H1 (cell line): Measurements from ENCODE around the gene ITGA8. TPM values are rescaled to one million over a fixed set of nuclear protein-coding genes. Genes with fewer than 3 reads are reported as not detected.

ENCODE experiments used
- CTCF ChIA-PET: fragments of 300-600 bp; sonication (Branson Sonifier 250); formaldehyde crosslinking; loops from one replicate; lab custom pipeline; 2021; ENCODE audit not compliant: partially characterized antibody; lab: Charles Lee
- POLR2A ChIA-PET: fragments of 300-600 bp; sonication (Branson Sonifier 250); formaldehyde crosslinking; loops from one replicate; lab custom pipeline; 2021; ENCODE audit warnings: inconsistent platforms; ENCODE audit not compliant: partially characterized antibody; lab: Charles Lee
- DNase-seq, 2 experiments: peaks; one replicate each; pipeline versions ENCODE4 v3.0.0 to v3.0.0-alpha.2; 2010 to 2022; ENCODE audit warnings: low spot score in 2 of 2, low read depth in 1 of 2, mixed read lengths in 1 of 2
- FAIRE-seq: peaks from 2 replicates; lab custom pipeline; 2011; peaks lifted over from hg19 to GRCh38; lab: Jason Lieb, UNC
- H2AFZ ChIP-seq: 2 replicates; pipeline ENCODE4 v1.8.1; 2012; ENCODE audit warnings: low read length, inconsistent platforms
- H2AK5ac ChIP-seq: 2 replicates; pipeline ENCODE4 v1.6.1; 2013; ENCODE audit warnings: low read depth, low read length
- H2BK120ac ChIP-seq: replicated peaks from 2 replicates; pipeline ENCODE3; 2013; ENCODE audit warnings: low read depth, low read length, inconsistent platforms
- H2BK12ac ChIP-seq: 2 replicates; pipeline ENCODE4 v1.6.1; 2013; ENCODE audit warnings: low read depth, low read length
- H2BK15ac ChIP-seq: 2 replicates; pipeline ENCODE4 v1.6.1; 2013; ENCODE audit warnings: low read length
- H2BK20ac ChIP-seq: 2 replicates; pipeline ENCODE4 v1.6.1; 2013; ENCODE audit warnings: low read length
- H2BK5ac ChIP-seq: 2 replicates; pipeline ENCODE4 v1.6.1; 2013; ENCODE audit warnings: low read depth, low read length
- H3K14ac ChIP-seq: 2 replicates; pipeline ENCODE4 v1.6.1; 2013; ENCODE audit warnings: inconsistent platforms; ENCODE audit not compliant: insufficient read length
- H3K18ac ChIP-seq: 2 replicates; pipeline ENCODE4 v1.6.1; 2013; ENCODE audit warnings: low read length; ENCODE audit errors: extremely low read depth
- H3K23ac ChIP-seq: 2 replicates; pipeline ENCODE4 v1.6.1; 2013; ENCODE audit warnings: inconsistent platforms; ENCODE audit not compliant: insufficient read length
- H3K23me2 ChIP-seq: 2 replicates; pipeline ENCODE4 v1.6.1; 2013; ENCODE audit warnings: low read depth, low read length
- H3K27ac ChIP-seq: 2 replicates; pipeline ENCODE4 v1.6.1; 2011; ENCODE audit warnings: low read depth, low read length, inconsistent platforms
- H3K27me3 ChIP-seq, 4 experiments: replicated peaks in 1 of 4; 1 replicate in 1 of 4; 2 replicates in 3 of 4; pipeline versions ENCODE4 v1.6.1 to v1.8.1; 2011 to 2013; ENCODE audit warnings: low read length in 3 of 4, mild to moderate bottlenecking in 3 of 4, inconsistent platforms in 2 of 4, mixed read lengths in 2 of 4, moderate library complexity in 1 of 4; ENCODE audit not compliant: control insufficient read depth in 3 of 4, insufficient read depth in 3 of 4; ENCODE audit errors: extremely low read depth in 1 of 4
- H3K36me3 ChIP-seq, 4 experiments: 2 replicates each; pipeline versions ENCODE4 v1.6.1 to v1.8.1; 2011 to 2013; ENCODE audit warnings: mild to moderate bottlenecking in 4 of 4, low read length in 3 of 4, moderate library complexity in 2 of 4, control low read depth in 1 of 4, inconsistent platforms in 1 of 4; ENCODE audit not compliant: insufficient read depth in 4 of 4, control insufficient read depth in 2 of 4
- H3K4ac ChIP-seq: replicated peaks from 2 replicates; pipeline ENCODE3; 2013; ENCODE audit warnings: low read length, low read depth, mixed read lengths, inconsistent platforms; ENCODE audit not compliant: insufficient read length
- H3K4me1 ChIP-seq, 4 experiments: replicated peaks in 1 of 4; 1 replicate in 1 of 4; 2 replicates in 3 of 4; pipeline versions ENCODE4 v1.6.1 to v1.8.1; 2011 to 2013; ENCODE audit warnings: low read length in 3 of 4, inconsistent platforms in 2 of 4, mixed read lengths in 1 of 4; ENCODE audit not compliant: insufficient read depth in 4 of 4, control insufficient read depth in 3 of 4
- H3K4me2 ChIP-seq, 2 experiments: 2 replicates each; pipeline versions ENCODE4 v1.6.1 to v1.8.1; 2011 to 2013; ENCODE audit warnings: low read depth in 2 of 2, low read length in 2 of 2, control low read depth in 1 of 2, inconsistent platforms in 1 of 2, mild to moderate bottlenecking in 1 of 2; ENCODE audit not compliant: insufficient read depth in 1 of 2
- H3K4me3 ChIP-seq, 4 experiments: fragments of 200-600, 300-600 bp in 1 of 4; sonication (generic), shearing (Covaris generic), sonication (Bioruptor Twin) in 1 of 4; 2 replicates each; pipeline versions ENCODE4 v1.5.1 to v1.8.1; 2011 to 2016; ENCODE audit warnings: low read length in 4 of 4, low read depth in 3 of 4, control low read depth in 2 of 4, inconsistent platforms in 2 of 4, mild to moderate bottlenecking in 2 of 4, mixed read lengths in 1 of 4, moderate library complexity in 1 of 4; ENCODE audit not compliant: insufficient read depth in 2 of 4; ENCODE audit errors: extremely low read depth in 1 of 4
- H3K56ac ChIP-seq: replicated peaks from 2 replicates; pipeline ENCODE3; 2013; ENCODE audit warnings: low read depth, mild to moderate bottlenecking, mixed read lengths, low read length, inconsistent platforms; ENCODE audit not compliant: insufficient read length
- H3K79me1 ChIP-seq: 2 replicates; pipeline ENCODE4 v1.6.1; 2013; ENCODE audit warnings: low read depth, low read length, control low read depth
- H3K79me2 ChIP-seq, 2 experiments: 2 replicates each; pipeline versions ENCODE4 v1.6.1 to v1.8.1; 2012 to 2013; ENCODE audit warnings: low read length in 2 of 2, mild to moderate bottlenecking in 2 of 2, inconsistent platforms in 1 of 2; ENCODE audit not compliant: insufficient read depth in 2 of 2, control insufficient read depth in 1 of 2
- H3K9ac ChIP-seq, 4 experiments: replicated peaks in 1 of 4; 1 replicate in 1 of 4; 2 replicates in 3 of 4; pipeline versions ENCODE4 v1.6.1 to v1.8.1; 2011 to 2013; ENCODE audit warnings: low read depth in 3 of 4, low read length in 3 of 4, control low read depth in 2 of 4, mild to moderate bottlenecking in 2 of 4, moderate library complexity in 2 of 4, inconsistent platforms in 1 of 4; ENCODE audit errors: extremely low read depth in 1 of 4
- H3K9me3 ChIP-seq, 2 experiments: 2 replicates each; pipeline versions ENCODE4 v1.6.1 to v1.8.1; 2012 to 2013; ENCODE audit warnings: mild to moderate bottlenecking in 2 of 2, moderate library complexity in 2 of 2, control low read depth in 1 of 2, inconsistent platforms in 1 of 2, low read depth in 1 of 2, low read length in 1 of 2, mixed read lengths in 1 of 2; ENCODE audit not compliant: insufficient read depth in 2 of 2
- H4K20me1 ChIP-seq, 2 experiments: replicated peaks in 1 of 2; 2 replicates each; pipeline versions ENCODE3 to v1.8.1; 2011 to 2013; ENCODE audit warnings: inconsistent platforms in 2 of 2, low read length in 2 of 2, mild to moderate bottlenecking in 1 of 2; ENCODE audit not compliant: insufficient read depth in 2 of 2, control insufficient read depth in 1 of 2
- H4K5ac ChIP-seq: 2 replicates; pipeline ENCODE4 v1.6.1; 2013; ENCODE audit warnings: low read length, low read depth, mixed read lengths, inconsistent platforms; ENCODE audit not compliant: insufficient read length
- H4K8ac ChIP-seq: 2 replicates; pipeline ENCODE4 v1.8.0; 2013; ENCODE audit warnings: mild to moderate bottlenecking, moderate library complexity, low read length, inconsistent platforms; ENCODE audit not compliant: insufficient read depth; ENCODE audit errors: extremely low read depth
- H4K91ac ChIP-seq: replicated peaks from 2 replicates; pipeline ENCODE3; 2013; ENCODE audit warnings: low read length, mixed read lengths, inconsistent platforms; ENCODE audit not compliant: insufficient read length
- CHD1 ChIP-seq: IDR thresholded peaks from 2 replicates; pipeline ENCODE4 v1.6.1; 2012; ENCODE audit warnings: low read depth, low read length, improper control_type of control experiment
- WGBS, 2 experiments: shearing (Covaris generic) in 1 of 2; methylation state at CpG; one replicate each; pipeline versions ENCODE4 v1.1.6 to v1.1.7; 2013 to 2015; ENCODE audit warnings: low lambda C conversion rate in 2 of 2, mixed read lengths in 2 of 2, inconsistent platforms in 1 of 2, low coverage in 1 of 2, missing lambda C conversion rate in 1 of 2; ENCODE audit not compliant: insufficient replicate concordance in 2 of 2, insufficient coverage in 1 of 2, insufficient read length in 1 of 2; ENCODE audit errors: extremely low coverage in 1 of 2, missing lambda C conversion rate in 1 of 2; 5-methylcytosine and 5-hydroxymethylcytosine counted together
- polyA plus RNA-seq, 7 experiments: library from polyadenylated mRNA; depleted of rRNA in 3 of 7; stranded (reverse) in 5 of 7; unstranded in 2 of 7; fragments of >200 nt in 5 of 7; fragments of 200-250 nt in 2 of 7; gene quantifications; 1 replicate in 5 of 7; 2 replicates in 1 of 7; 4 replicates in 1 of 7; pipeline versions ENCODE4 v1.2.1 to v1.2.3, GENCODE V29; 2011 to 2013; ENCODE audit warnings: missing spikeins in 2 of 7, mixed read lengths in 2 of 7
- total RNA-seq: library from RNA; stranded (reverse); fragmentation: NEBNext Ultra II Directional; extraction: Animal tissue kit (Norgen Biotek cat#: 25700); gene quantifications from 2 replicates; pipeline ENCODE4 v1.2.1, GENCODE V29; 2021

ITGA8 gene
- total and polyA plus RNA-seq, 2 of the 8 experiments (the other 6 are each of a cell fraction or from before 2014, with no cell fraction given), result not detected

GRCh38 chr10:15526754-15527153, 193.0 kb downstream of the ITGA8 start:
- CTCF ChIA-PET, result no interaction called here
- Histone ChIP-seq H3K23ac (no peak overlapping the region), H2BK12ac (no peak overlapping the region), H2BK15ac (no peak overlapping the region), H4K5ac (no peak overlapping the region), H3K79me1 (no peaks in the 10 kb centered on the region), H2AFZ (no peak overlapping the region), H3K9me3 (no peaks in the 10 kb centered on the region), H2AK5ac (no peak overlapping the region), H2BK5ac (no peak overlapping the region), H3K27ac (no peak overlapping the region), H2BK120ac (no peak overlapping the region), H3K9ac (no peak overlapping the region), H4K8ac (no peak overlapping the region), H4K91ac (no peak overlapping the region), H4K20me1 (no peaks in the 10 kb centered on the region), H3K4me2 (no peak overlapping the region), H3K4me1 (no peaks in the 10 kb centered on the region), H3K36me3 (no peaks in the 10 kb centered on the region), H3K56ac (no peak overlapping the region), H3K23me2 (no peaks in the 10 kb centered on the region), H3K4ac (no peak overlapping the region), H3K79me2 (no peaks in the 10 kb centered on the region), H3K4me3 (no peak overlapping the region), H3K27me3 (no peaks in the 10 kb centered on the region), H3K14ac (no peak overlapping the region), H3K18ac (no peak overlapping the region), H2BK20ac (no peak overlapping the region)
- FAIRE-seq (no peak), DNase-seq (no peak)
- 56% methylated on average over 3 of the region's 3 CpGs; no CpG with 5 or more reads in 1 of the 2 experiments for WGBS, 2 experiments
- POLR2A ChIA-PET, result no interaction called here
- TF ChIP-seq CHD1, result no peak
